SK-N-SH treated with all-trans-retinoic acid at 6 μM for 48 hours (cell line): ENCODE measurements around the gene TYROBP.

Source experiments
- ATAC-seq: fragments of 200-7000 bp; cut with Tn5 transposase; 3 replicates; pipeline ENCODE4 v1.9.1; 2020; ENCODE audit warnings: mild to moderate bottlenecking, moderate library complexity
- ARNTL ChIP-seq: fragments of 450-650 bp; formaldehyde crosslinking; IDR thresholded peaks from 2 replicates; pipeline ENCODE4 v1.5.0; 2020; ENCODE audit warnings: low read depth, mild to moderate bottlenecking, moderate library complexity, borderline replicate concordance
- BACH2 ChIP-seq: fragments of 250-450 bp; sonication (Bioruptor Pico); IDR thresholded peaks from 2 replicates; pipeline ENCODE4 v1.9.0; 2021; ENCODE audit warnings: mild to moderate bottlenecking, borderline replicate concordance
- CREB5 ChIP-seq: fragments of 250-450 bp; sonication (Bioruptor Pico); IDR thresholded peaks from 2 replicates; pipeline ENCODE4 v1.5.1; 2020; ENCODE audit warnings: low read depth, mild to moderate bottlenecking, moderate library complexity
- CSDC2 ChIP-seq: fragments of 250-450 bp; sonication (Bioruptor Pico); IDR thresholded peaks from 2 replicates; pipeline ENCODE4 v1.5.0; 2020; ENCODE audit warnings: mild to moderate bottlenecking, moderate library complexity
- ESRRG ChIP-seq: fragments of 250-450 bp; sonication (Bioruptor Pico); IDR thresholded peaks from 2 replicates; pipeline ENCODE4 v1.6.1; 2021; ENCODE audit warnings: mild to moderate bottlenecking
- GLIS3 ChIP-seq: fragments of 250-450 bp; sonication (Bioruptor Pico); IDR thresholded peaks from 2 replicates; pipeline ENCODE4 v1.5.0; 2020; ENCODE audit warnings: mild to moderate bottlenecking, moderate library complexity
- ISL1 ChIP-seq: fragments of 250-450 bp; sonication (Bioruptor Pico); IDR thresholded peaks from 2 replicates; pipeline ENCODE4 v2.1.2; 2022; ENCODE audit warnings: mild to moderate bottlenecking, moderate library complexity
- OSR1 ChIP-seq: fragments of 250-450 bp; sonication (Bioruptor Pico); IDR thresholded peaks from 2 replicates; pipeline ENCODE4 v1.8.0; 2022; ENCODE audit warnings: moderate library complexity, mild to moderate bottlenecking, inconsistent platforms
- POU6F1 ChIP-seq: fragments of 250-450 bp; sonication (Bioruptor Pico); IDR thresholded peaks from 2 replicates; pipeline ENCODE4 v1.8.0; 2021; ENCODE audit warnings: low read depth, mild to moderate bottlenecking, moderate library complexity, borderline replicate concordance
- PPARA ChIP-seq: fragments of 250-450 bp; sonication (Bioruptor Pico); IDR thresholded peaks from 2 replicates; pipeline ENCODE4 v1.5.0; 2020; ENCODE audit warnings: mild to moderate bottlenecking, borderline replicate concordance
- RARB ChIP-seq: fragments of 250-450 bp; sonication (Bioruptor Pico); IDR thresholded peaks from 2 replicates; pipeline ENCODE4 v1.8.0; 2021; ENCODE audit warnings: mild to moderate bottlenecking, moderate library complexity
- SNAI2 ChIP-seq: fragments of 250-450 bp; sonication (Bioruptor Pico); IDR thresholded peaks from 2 replicates; pipeline ENCODE4 v1.5.0; 2020; ENCODE audit warnings: mild to moderate bottlenecking, moderate library complexity
- TCF4 ChIP-seq: fragments of 250-450 bp; sonication (Bioruptor Pico); IDR thresholded peaks from 2 replicates; pipeline ENCODE4 v1.8.0; 2021; ENCODE audit warnings: mild to moderate bottlenecking, moderate library complexity, borderline replicate concordance
- TOX ChIP-seq: fragments of 250-450 bp; sonication (Bioruptor Pico); IDR thresholded peaks from 2 replicates; pipeline ENCODE4 v1.8.0; 2021; ENCODE audit warnings: mild to moderate bottlenecking, moderate library complexity, borderline replicate concordance
- TSHZ2 ChIP-seq: fragments of 250-450 bp; sonication (Bioruptor Pico); IDR thresholded peaks from 2 replicates; pipeline ENCODE4 v1.5.0; 2020; ENCODE audit warnings: mild to moderate bottlenecking, moderate library complexity
- ZC3H10 ChIP-seq: fragments of 250-450 bp; sonication (Bioruptor Pico); IDR thresholded peaks from 2 replicates; pipeline ENCODE4 v1.5.1; 2021; ENCODE audit warnings: mild to moderate bottlenecking, moderate library complexity
- ZFP3 ChIP-seq: fragments of 250-450 bp; sonication (Bioruptor Pico); IDR thresholded peaks from 2 replicates; pipeline ENCODE4 v1.5.0; 2020; ENCODE audit warnings: mild to moderate bottlenecking, moderate library complexity
- ZFP30 ChIP-seq: fragments of 450-650 bp; formaldehyde crosslinking; IDR thresholded peaks from 2 replicates; pipeline ENCODE4 v1.5.0; 2022; ENCODE audit warnings: mild to moderate bottlenecking, moderate library complexity
- ZNF565 ChIP-seq: fragments of 450-650 bp; formaldehyde crosslinking; conservative IDR thresholded peaks from 2 replicates; pipeline ENCODE4 v1.5.0; 2020; ENCODE audit warnings: low read depth, mild to moderate bottlenecking, moderate library complexity
- ZNF70 ChIP-seq: fragments of 450-650 bp; formaldehyde crosslinking; IDR thresholded peaks from 2 replicates; pipeline ENCODE4 v1.5.0; 2020; ENCODE audit warnings: mild to moderate bottlenecking, moderate library complexity
- ZNF8 ChIP-seq: fragments of 450-650 bp; formaldehyde crosslinking; IDR thresholded peaks from 2 replicates; pipeline ENCODE4 v1.5.0; 2020; ENCODE audit warnings: mild to moderate bottlenecking, moderate library complexity
- TF ChIP-seq, protein P1 (sequence below): fragments of 250-450 bp; sonication (Bioruptor Pico); IDR thresholded peaks from 2 replicates; pipeline ENCODE4 v1.8.0; 2020; ENCODE audit warnings: mild to moderate bottlenecking, moderate library complexity, borderline replicate concordance
- TF ChIP-seq, protein P2 (sequence below): fragments of 250-450 bp; sonication (Bioruptor Pico); IDR thresholded peaks from 2 replicates; pipeline ENCODE4 v1.5.1; 2021; ENCODE audit warnings: mild to moderate bottlenecking, moderate library complexity

The TYROBP gene

DNA sequence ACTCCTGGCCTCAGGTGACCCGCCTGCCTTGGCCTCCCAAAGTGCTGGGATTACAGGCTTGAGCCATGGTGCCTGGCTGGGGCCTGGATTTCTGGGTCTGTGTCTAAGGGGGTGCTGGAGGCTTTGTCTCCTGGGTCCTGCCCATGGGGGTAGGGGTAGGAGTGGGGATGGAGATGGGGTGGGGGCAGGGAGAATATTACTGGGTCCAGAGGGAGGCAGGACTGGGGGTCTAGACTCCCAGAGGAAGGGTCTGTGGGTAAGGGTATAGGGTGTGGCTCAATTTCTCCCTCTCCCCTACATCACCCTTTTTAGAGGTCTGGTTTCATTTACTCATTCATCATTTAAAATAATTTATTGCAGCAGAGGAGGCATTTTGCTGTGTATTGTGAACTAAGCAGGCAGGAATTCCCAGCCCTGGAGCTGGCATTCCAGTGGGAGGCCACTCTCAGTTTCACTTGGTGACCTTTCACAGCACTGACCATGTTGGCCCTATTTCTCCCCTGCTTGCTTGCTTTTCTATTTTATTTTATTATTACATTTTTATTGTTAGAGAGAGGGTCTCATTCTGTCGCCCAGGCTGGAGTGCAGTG, 6.9 kb downstream of the TYROBP start:
- peak; percentile 55 for ATAC-seq
- no peak for TF ChIP-seq CREB5 (CRISPR knock-in tag)
- no peak for TF ChIP-seq TSHZ2 (CRISPR knock-in tag)
- no peak for TF ChIP-seq GLIS3 (CRISPR knock-in tag)
- no peak for TF ChIP-seq ISL1 (CRISPR knock-in tag)
- no peak for TF ChIP-seq ZFP30
- no peak for TF ChIP-seq OSR1 (CRISPR knock-in tag)
- no peak for TF ChIP-seq ARNTL
- no peak for TF ChIP-seq TCF4 (CRISPR knock-in tag)
- TF ChIP-seq POU6F1 = no peak
- no peak for TF ChIP-seq PPARA
- no peak for TF ChIP-seq ESRRG
- TF ChIP-seq BACH2 = no peak
- TF ChIP-seq ZC3H10 (CRISPR knock-in tag) = no peak
- TF ChIP-seq RARB (CRISPR knock-in tag) = no peak
- TF ChIP-seq ZNF565 (CRISPR knock-in tag) = no peak

DNA sequence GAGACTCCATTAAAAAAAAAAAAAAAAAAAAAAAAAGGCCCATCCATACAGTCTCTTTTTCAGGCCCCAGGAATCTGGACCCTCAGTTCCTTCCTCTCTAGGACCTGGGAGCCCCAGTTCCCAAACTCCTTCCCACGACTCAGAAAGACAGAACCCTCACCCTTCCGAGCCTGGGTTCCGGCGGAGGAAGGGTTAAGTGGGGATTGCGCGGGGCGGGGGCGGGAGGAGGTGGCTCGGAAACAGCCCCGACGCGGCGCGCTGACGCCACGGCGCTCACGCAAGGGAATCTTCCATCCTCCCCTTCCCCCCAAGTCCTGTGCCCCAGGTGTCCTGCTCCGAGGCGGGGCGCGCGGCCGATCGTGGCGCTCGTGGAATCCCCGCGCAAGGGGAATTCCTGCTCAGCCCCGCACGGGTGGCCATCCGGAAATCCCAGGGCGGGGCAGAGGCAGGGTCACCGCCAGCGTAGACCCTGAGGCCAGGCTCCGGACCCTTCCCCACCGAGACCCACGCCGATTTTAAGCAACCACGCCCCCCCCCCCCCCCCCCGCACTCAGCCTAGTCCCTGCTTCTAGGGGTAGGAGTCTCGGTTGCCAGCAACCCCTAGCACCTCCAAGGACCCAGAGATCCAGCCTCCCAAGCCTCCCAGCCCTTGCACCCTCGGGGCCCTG, 8.4 kb downstream of the TYROBP start:
- TF ChIP-seq POU6F1 = no peak
- no peak for TF ChIP-seq TSHZ2 (CRISPR knock-in tag)
- no peak for TF ChIP-seq RARB (CRISPR knock-in tag)
- TF ChIP-seq ARNTL = no peak
- no peak for TF ChIP-seq SNAI2 (CRISPR knock-in tag)
- no peak for TF ChIP-seq ZFP3
- no peak for TF ChIP-seq ZFP30
- no peak for TF ChIP-seq ZNF70
- TF ChIP-seq CSDC2 = no peak
- no peak for TF ChIP-seq ESRRG
- no peak for TF ChIP-seq TOX (CRISPR knock-in tag)
- TF ChIP-seq, protein P1, sequence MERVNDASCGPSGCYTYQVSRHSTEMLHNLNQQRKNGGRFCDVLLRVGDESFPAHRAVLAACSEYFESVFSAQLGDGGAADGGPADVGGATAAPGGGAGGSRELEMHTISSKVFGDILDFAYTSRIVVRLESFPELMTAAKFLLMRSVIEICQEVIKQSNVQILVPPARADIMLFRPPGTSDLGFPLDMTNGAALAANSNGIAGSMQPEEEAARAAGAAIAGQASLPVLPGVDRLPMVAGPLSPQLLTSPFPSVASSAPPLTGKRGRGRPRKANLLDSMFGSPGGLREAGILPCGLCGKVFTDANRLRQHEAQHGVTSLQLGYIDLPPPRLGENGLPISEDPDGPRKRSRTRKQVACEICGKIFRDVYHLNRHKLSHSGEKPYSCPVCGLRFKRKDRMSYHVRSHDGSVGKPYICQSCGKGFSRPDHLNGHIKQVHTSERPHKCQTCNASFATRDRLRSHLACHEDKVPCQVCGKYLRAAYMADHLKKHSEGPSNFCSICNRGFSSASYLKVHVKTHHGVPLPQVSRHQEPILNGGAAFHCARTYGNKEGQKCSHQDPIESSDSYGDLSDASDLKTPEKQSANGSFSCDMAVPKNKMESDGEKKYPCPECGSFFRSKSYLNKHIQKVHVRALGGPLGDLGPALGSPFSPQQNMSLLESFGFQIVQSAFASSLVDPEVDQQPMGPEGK (CRISPR knock-in tag) = no peak
- TF ChIP-seq ISL1 (CRISPR knock-in tag) = no peak
- no peak for TF ChIP-seq BACH2
- TF ChIP-seq TCF4 (CRISPR knock-in tag) = no peak
- TF ChIP-seq OSR1 (CRISPR knock-in tag) = no peak
- TF ChIP-seq ZNF8 (CRISPR knock-in tag) = no peak
- TF ChIP-seq ZNF565 (CRISPR knock-in tag) = no peak
- TF ChIP-seq, protein P2, sequence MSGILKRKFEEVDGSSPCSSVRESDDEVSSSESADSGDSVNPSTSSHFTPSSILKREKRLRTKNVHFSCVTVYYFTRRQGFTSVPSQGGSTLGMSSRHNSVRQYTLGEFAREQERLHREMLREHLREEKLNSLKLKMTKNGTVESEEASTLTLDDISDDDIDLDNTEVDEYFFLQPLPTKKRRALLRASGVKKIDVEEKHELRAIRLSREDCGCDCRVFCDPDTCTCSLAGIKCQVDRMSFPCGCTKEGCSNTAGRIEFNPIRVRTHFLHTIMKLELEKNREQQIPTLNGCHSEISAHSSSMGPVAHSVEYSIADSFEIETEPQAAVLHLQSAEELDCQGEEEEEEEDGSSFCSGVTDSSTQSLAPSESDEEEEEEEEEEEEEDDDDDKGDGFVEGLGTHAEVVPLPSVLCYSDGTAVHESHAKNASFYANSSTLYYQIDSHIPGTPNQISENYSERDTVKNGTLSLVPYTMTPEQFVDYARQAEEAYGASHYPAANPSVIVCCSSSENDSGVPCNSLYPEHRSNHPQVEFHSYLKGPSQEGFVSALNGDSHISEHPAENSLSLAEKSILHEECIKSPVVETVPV (CRISPR knock-in tag) = no peak
- no peak for TF ChIP-seq ZC3H10 (CRISPR knock-in tag)
- ATAC-seq = peak; percentile 81
